Measurements from ENCODE around the gene FGF22. TPM values are rescaled to one million over a fixed set of nuclear protein-coding genes. Genes with fewer than 3 reads are reported as not detected.

The FGF22 gene
- total RNA-seq, 3 donors from 2014 or later (not counting 1 experiment from before 2014, with no cell fraction given): 0.31 to 0.58 (median 0.41) TPM

DNA sequence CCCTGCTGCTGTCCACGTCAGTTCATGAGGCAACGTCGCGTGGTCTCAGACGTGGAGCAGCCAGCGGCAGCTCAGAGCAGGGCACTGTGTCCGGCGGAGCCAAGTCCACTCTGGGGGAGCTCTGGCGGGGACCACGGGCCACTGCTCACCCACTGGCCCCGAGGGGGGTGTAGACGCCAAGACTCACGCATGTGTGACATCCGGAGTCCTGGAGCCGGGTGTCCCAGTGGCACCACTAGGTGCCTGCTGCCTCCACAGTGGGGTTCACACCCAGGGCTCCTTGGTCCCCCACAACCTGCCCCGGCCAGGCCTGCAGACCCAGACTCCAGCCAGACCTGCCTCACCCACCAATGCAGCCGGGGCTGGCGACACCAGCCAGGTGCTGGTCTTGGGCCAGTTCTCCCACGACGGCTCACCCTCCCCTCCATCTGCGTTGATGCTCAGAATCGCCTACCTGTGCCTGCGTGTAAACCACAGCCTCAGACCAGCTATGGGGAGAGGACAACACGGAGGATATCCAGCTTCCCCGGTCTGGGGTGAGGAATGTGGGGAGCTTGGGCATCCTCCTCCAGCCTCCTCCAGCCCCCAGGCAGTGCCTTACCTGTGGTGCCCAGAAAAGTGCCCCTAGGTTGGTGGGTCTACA is 43.1 kb downstream of the FGF22 start:
- H3K27me3 ChIP-seq (ENCODE audit: control insufficient read depth, insufficient read depth, low read length): peaks cover 2% of the 10 kb centered on the region
- H3K4me3 ChIP-seq (ENCODE audit: low read length): no peak overlapping the region
- H3K27ac Mint-ChIP-seq: no peak overlapping the region
- no peak for DNase-seq
- H3K36me3 ChIP-seq (ENCODE audit: control insufficient read depth, insufficient read depth, low read length): no peaks in the 10 kb centered on the region
- no peak overlapping the region for H3K27ac ChIP-seq (ENCODE audit: low read length)
- no peaks in the 10 kb centered on the region for H3K9me3 Mint-ChIP-seq
- H3K36me3 Mint-ChIP-seq: no peaks in the 10 kb centered on the region
- TF ChIP-seq, protein P1, sequence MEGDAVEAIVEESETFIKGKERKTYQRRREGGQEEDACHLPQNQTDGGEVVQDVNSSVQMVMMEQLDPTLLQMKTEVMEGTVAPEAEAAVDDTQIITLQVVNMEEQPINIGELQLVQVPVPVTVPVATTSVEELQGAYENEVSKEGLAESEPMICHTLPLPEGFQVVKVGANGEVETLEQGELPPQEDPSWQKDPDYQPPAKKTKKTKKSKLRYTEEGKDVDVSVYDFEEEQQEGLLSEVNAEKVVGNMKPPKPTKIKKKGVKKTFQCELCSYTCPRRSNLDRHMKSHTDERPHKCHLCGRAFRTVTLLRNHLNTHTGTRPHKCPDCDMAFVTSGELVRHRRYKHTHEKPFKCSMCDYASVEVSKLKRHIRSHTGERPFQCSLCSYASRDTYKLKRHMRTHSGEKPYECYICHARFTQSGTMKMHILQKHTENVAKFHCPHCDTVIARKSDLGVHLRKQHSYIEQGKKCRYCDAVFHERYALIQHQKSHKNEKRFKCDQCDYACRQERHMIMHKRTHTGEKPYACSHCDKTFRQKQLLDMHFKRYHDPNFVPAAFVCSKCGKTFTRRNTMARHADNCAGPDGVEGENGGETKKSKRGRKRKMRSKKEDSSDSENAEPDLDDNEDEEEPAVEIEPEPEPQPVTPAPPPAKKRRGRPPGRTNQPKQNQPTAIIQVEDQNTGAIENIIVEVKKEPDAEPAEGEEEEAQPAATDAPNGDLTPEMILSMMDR (IDR thresholded peaks at IDR 0.05): no peak
- ATAC-seq: no peak
- H3K27me3 Mint-ChIP-seq (ENCODE audit: low read depth in 2 of 2): no peaks in the 10 kb centered on the region
- H3K4me1 Mint-ChIP-seq: peaks cover 5 to 13% of the 10 kb centered on the region in 2 donors
- intact Hi-C loops (cut with micrococcal nuclease): no loop called here
- H3K4me1 ChIP-seq (ENCODE audit: control insufficient read depth, insufficient read depth, low read length): peaks cover 23% of the 10 kb centered on the region
- WGBS (ENCODE audit: insufficient coverage): 89% methylated on average over 25 of the region's 25 CpGs
- H3K4me3 Mint-ChIP-seq: no peak overlapping the region
- no peaks in the 10 kb centered on the region for H3K9me3 ChIP-seq (ENCODE audit: control insufficient read depth, insufficient read depth, low read length)

DNA sequence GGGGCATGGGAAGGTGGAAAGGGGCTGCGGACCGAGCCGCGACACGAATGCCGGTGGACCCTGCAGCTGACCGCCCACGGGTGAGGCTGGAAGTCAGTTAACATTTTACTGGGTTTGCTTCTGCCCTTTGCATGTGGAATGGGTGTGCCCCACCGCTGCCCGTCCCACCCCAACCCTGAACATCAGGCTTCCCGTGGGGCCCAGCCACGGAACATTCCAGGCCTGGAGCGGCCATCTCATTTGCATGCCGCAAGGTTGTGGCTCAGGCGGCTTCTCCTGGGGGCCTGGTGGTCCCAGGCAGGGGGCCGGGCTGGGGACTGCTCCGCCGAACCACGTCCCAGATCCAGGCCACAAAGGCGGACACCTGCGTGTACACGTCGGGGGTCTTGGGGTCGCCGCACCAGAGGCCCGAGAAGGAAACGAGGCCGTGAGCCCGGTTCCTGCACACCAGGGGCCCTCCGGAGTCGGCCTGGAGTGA is 45.8 kb downstream of the FGF22 start:
- H3K4me3 ChIP-seq (ENCODE audit: low read length): no peak overlapping the region
- H3K36me3 ChIP-seq (ENCODE audit: control insufficient read depth, insufficient read depth, low read length): no peaks in the 10 kb centered on the region
- Mint-ChIP-seq H3K36me3 (no peaks in the 10 kb centered on the region), H3K4me1 (peaks cover 5 to 18% of the 10 kb centered on the region in 2 donors), H3K9me3 (no peaks in the 10 kb centered on the region), H3K27me3 (ENCODE audit: low read depth in 2 of 2) (no peaks in the 10 kb centered on the region), H3K4me3 (no peak overlapping the region), H3K27ac (no peak overlapping the region)
- DNase-seq (no peak), ATAC-seq (no peak)
- WGBS (ENCODE audit: insufficient coverage): 94% methylated on average over 31 of the region's 31 CpGs
- TF ChIP-seq, protein P1 (IDR thresholded peaks at IDR 0.05): no peak
- H3K27me3 ChIP-seq (ENCODE audit: control insufficient read depth, insufficient read depth, low read length): no peaks in the 10 kb centered on the region
- H3K27ac ChIP-seq (ENCODE audit: low read length): no peak overlapping the region
- H3K4me1 ChIP-seq (ENCODE audit: control insufficient read depth, insufficient read depth, low read length): peaks cover 13% of the 10 kb centered on the region
- H3K9me3 ChIP-seq (ENCODE audit: control insufficient read depth, insufficient read depth, low read length): no peaks in the 10 kb centered on the region
- intact Hi-C loops (cut with micrococcal nuclease): no loop called here

DNA sequence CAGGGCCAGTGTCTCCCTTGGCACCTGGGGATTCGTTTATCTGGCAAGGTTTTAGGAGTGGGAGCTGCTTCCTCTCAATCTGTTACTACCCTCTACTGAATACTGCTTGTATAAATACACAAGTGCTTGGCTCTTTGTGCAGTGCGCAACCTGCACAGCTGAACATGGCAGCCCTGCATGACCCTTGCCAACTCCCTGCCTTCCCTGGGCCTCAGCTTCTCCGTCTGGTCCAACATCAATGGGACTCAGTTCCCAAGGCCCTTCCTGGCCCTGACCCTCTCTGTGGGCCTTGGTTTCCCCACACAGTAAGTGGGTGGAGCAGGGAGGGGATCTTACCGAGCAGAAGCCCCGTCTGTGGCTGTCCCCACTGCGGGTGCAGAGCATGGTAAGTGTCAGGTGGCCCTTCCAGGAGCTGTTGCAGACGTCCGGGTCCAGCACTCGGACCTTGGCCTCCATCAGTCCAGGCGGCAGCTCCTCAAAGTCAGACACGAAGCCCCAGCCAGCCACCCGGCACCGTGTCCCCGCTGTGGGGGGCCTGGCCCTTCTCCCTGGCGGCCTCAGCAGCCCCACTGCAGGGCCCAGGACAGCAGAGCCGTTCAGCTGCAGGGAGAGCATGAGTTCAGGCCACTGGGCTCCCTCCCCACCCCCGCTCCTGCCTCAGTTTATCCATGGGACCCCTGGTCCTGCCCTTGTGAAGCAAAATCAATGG is 47.1 kb downstream of the FGF22 start:
- Histone ChIP-seq H3K36me3 (ENCODE audit: control insufficient read depth, insufficient read depth, low read length) (no peaks in the 10 kb centered on the region), H3K4me3 (ENCODE audit: low read length) (no peak overlapping the region), H3K9me3 (ENCODE audit: control insufficient read depth, insufficient read depth, low read length) (no peaks in the 10 kb centered on the region), H3K4me1 (ENCODE audit: control insufficient read depth, insufficient read depth, low read length) (peaks cover 2% of the 10 kb centered on the region), H3K27me3 (ENCODE audit: control insufficient read depth, insufficient read depth, low read length) (no peaks in the 10 kb centered on the region), H3K27ac (ENCODE audit: low read length) (no peak overlapping the region)
- DNase-seq (no peak), ATAC-seq (no peak)
- Mint-ChIP-seq H3K4me1 (peaks cover 0 to 6% of the 10 kb centered on the region in 2 donors), H3K36me3 (no peaks in the 10 kb centered on the region), H3K27me3 (ENCODE audit: low read depth in 2 of 2) (no peaks in the 10 kb centered on the region), H3K4me3 (no peak overlapping the region), H3K9me3 (no peaks in the 10 kb centered on the region), H3K27ac (no peak overlapping the region)
- WGBS (ENCODE audit: insufficient coverage): 82% methylated on average over 17 of the region's 17 CpGs
- TF ChIP-seq, protein P1 (IDR thresholded peaks at IDR 0.05): no peak
- intact Hi-C loops (cut with micrococcal nuclease): no loop called here

Data from natural killer cell (primary cell).